ENCODE measurements around the gene ACTR6.
"Not testable (repeated sequence)": the region's sequence is repeated elsewhere in the genome, so short reads cannot be mapped to it uniquely, and the experiment has no call there.

Gene ACTR6

GRCh38 chr12:100185361-100185894 lies 15.2 kb upstream of the ACTR6 start:
- DNase-seq (ENCODE audit: low spot score): no peak

DNA sequence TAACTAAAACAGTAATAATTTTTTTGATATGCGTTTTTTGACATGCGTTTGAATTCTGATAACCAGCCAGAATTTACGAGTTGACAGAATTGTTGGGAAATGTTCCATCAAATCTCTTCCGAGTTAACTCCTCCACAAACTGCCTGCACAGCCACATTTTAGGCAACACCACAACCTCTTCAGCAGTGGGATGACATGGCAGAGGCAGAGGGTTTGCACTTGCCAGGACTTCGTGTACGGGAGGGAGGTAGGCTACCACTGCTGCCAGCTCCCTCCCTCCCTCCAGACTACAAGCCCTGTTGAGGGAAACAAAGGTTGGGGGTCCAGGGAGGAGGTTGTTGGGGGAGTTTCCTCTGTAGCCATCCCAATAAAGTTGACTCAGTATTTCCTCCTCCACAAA lies 14.5 kb upstream of the ACTR6 start:
- DNase-seq (ENCODE audit: low spot score): no peak

DNA sequence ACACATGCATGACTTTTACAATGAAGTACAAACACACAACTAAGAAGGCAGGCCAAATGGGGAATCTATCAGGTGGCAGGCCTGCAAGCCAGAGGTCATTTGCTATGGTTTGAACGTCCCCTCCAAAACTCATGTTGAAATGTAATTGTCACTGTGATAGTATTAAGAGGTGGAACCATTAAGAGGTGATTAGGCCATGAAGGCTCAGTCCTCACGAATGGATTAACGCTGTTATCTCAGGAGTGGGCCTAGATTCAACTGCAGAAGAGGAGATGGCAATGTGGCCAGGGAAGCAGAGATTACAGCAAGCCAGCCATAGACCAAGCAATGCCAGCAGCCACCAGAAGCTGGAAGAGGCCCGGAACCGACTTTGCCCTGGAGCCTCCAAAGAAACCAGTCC lies 13.5 kb upstream of the ACTR6 start:
- DNase-seq (ENCODE audit: low spot score): no peak

DNA sequence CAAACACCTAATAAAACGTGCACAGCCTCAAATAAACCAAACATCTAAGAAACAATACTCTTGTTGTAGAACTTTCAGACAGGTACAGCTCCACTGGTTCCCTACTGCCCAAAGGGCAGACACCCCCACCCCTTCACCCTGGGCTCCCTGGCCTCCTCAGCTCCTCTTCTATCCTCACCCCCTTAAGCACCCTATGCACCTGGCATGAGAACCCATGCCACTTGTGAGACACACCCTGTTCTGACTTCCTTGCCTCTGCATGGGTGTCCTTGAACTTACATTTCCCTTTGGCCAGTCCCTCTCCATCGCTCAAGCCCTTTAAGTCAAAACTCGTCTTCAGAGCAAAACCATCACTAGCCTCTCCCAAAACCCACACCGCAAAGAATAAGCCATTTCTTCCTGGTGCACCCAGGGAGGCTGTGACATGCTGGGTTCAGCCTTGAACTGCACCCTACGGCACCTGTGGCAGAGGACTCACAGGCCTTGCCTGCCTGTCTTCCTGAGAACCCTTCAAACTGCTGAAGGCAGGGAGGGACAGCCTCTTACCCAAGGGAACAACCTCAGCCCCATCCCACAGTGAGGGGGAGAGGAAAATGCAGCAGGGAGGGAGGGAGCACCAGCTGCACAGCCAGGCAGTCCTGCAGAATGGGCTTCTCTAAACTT lies 12.6 kb upstream of the ACTR6 start:
- DNase-seq (ENCODE audit: low spot score): no peak

DNA sequence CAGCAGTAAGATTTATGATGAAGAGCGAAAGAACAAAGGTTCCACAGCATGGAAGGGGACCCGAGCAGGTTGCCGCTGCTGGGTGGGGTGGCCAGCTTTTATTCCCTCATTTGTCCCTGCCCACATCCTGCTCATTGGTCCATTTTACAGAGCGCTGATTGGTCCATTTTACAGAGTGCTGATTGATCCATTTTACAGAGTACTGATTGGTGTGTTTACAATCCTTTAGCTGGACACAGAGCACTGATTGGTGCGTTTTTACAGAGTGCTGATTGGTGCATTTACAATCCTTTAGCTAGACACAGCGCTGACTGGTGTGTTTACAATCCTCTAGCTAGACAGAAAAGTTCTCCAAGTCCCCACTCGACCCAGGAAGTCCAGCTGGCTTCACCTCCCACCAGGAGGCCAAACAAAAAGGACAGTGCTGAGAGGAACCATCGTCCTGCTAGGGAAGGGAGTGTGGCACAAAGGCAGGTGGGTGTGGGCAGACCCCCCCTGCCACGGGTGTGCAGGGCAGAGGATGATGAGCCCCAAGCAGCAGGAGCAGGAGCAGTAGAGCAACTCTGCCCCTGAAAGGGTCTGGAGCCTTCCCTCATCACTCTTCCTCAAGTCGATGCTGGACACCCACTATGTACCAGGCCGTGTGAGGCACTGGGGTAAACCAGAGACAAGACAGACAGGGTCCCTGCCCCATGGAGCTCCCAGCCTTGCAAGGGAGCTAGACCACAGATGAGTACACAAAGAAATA lies 11.6 kb upstream of the ACTR6 start:
- not testable (repeated sequence) for DNase-seq (ENCODE audit: low spot score)

DNA sequence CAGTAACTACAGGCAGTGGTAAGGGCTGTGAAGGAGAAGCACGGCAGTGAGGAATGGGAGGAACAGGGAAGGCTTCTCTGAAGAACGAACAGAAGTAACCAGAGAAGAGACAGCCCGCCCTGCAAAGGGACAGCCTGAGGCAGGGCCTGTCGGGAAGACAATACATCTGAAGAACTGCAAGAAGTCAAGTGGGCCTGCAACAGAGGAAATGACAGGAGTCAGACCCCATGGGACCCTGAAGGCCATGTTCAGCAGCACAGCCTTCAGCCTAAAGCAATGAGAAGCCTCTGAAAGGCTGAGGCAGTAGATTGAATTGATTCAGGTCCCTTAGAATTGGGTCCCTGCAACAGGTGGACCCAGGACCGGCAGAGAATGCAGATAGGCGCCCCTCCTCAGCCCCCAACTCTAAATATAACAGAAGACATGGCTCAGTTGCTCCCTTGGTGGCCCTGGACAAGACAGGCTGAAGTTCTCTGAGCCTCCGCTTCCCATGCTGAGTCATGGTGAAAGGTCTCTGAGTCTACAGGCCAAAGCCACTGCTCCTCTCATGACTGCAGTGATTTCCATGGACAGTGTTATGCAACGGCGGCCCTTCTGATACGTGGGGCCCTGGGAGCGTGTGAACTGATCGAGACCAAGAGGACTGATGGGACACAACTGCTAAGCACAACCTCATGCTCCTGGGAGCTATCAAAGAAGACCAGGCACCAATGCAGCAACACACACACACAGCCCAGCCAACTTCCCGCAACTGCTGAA lies 10.8 kb upstream of the ACTR6 start:
- no peak for DNase-seq (ENCODE audit: low spot score)

- DNase-seq (ENCODE audit: low spot score): no peak
Measured at GRCh38 chr12:100193085-100193484, 7.5 kb upstream of the ACTR6 start.

DNA sequence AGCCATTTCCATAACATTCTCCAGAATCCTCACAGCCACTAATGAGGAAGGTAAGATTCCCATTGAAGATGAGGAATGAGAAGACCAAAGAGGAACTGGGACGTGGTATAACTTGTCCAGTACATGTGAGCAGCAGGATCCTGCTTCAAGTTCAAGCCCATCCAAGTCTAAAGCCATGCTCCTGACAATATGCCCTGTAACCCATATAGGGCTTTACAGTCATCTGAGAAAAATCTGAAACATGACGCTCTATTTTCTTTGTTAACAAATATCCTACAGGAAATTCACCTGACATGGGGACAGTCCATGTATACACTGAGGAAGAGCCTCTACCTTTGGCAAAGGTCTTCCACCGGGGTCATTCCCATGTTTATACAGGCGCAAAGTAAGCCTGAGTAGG lies 3.1 kb upstream of the ACTR6 start:
- DNase-seq (ENCODE audit: low spot score): no peak

DNA sequence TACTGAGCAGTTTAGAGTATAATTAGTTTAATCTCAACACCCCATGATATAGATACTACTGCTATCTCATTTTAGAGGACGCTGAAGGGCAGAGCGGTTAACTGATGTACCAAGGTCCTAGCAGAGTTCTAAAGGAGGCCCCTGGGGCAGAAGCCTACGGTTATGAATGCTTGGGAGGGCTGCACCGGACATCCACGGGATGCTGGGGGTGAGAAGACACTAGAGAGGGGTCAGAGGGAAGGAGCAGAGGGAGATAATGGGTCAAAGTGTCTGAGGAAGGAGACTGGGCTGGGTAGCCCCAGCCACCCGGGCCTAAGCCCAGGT lies 1.6 kb upstream of the ACTR6 start:
- DNase-seq (ENCODE audit: low spot score): no peak

- DNase-seq (ENCODE audit: low spot score): peak; percentile 89
Measured at GRCh38 chr12:100199347-100200149, 1.1 kb upstream of the ACTR6 start.

GRCh38 chr12:100201604-100202423 lies 1.2 kb downstream of the ACTR6 start:
- no peak for DNase-seq (ENCODE audit: low spot score)

- no peak for DNase-seq (ENCODE audit: low spot score)
Measured at GRCh38 chr12:100207311-100207710, 6.7 kb downstream of the ACTR6 start.

DNA sequence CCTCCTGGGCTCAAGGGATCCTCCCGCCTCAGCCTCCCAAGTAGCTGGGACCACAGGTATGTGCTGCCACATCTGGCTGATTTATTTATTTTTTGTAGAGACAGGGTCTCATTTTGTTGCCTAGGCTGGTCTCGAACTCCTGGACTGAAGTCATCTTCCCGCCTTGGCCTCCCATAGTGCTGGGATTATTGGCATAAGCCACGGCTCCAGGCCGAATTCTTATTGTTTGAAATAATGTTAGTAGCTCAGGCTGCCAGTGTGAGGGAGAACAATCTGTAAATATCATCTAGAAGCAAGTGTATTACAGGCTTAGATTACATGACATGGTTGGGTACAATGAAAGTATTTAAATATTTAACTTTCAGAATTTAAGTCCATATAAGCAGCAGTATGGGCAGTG lies 8.2 kb downstream of the ACTR6 start:
- no peak for DNase-seq (ENCODE audit: low spot score)

GRCh38 chr12:100211698-100212097 lies 11.1 kb downstream of the ACTR6 start:
- DNase-seq (ENCODE audit: low spot score): no peak

- DNase-seq (ENCODE audit: low spot score): no peak
Measured at GRCh38 chr12:100213016-100213891, 12.6 kb downstream of the ACTR6 start.

GRCh38 chr12:100214518-100214917 lies 13.9 kb downstream of the ACTR6 start:
- no peak for DNase-seq (ENCODE audit: low spot score)

DNA sequence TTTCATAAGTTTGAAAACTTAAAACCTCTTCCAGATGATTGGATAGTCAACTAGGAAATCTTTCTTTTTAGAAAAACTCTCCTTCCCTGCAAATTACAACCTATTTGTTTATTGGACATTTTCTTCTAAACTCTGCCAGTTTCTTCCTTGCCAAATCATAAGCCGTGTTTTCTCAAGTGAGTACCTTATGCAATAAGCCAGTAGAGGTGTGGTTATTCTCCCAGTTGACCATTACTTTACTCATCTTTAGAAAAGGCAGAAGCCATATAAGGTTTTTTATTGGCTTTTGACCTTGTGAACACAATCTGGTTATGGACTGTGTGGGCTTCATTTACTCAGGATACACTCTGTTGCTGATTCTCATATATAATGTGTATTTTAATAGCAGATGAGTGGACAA lies 14.6 kb downstream of the ACTR6 start:
- DNase-seq (ENCODE audit: low spot score): no peak

- no peak for DNase-seq (ENCODE audit: low spot score)
Measured at GRCh38 chr12:100216337-100216736, 15.7 kb downstream of the ACTR6 start.

DNA sequence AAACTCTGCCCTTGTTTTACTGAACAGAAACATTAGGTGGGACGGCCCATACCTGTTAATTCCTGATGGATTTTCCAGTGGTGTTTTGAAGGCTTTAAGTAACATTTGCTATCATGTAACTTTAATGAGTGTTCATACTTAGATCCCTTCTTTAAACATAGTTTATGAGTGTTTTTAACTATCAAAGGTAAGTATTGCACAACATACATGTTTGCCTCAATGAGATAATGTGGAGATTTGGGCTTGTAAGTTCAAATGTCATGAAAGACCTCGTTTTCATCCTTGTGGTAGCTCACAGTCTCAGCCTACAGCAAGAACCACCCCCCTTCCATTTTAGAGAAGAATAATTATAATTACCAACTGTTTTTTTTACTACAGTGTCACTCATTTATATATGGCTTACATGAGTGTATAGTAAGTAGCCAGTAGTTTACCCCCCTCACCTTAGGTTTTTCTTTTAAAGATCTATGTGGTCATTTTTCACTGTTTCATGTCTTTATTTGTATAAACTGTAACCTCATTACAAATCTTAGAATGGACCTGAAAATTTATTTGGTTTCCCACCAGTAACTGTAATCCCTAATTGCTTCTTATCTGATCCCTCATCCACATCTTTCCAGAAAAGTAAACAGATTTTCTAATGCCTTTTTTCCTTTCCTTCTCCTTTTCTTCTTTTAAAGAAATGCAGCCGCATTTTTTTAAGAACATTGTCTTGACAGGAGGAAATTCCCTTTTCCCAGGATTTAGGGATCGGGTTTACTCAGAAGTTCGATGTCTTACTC lies 18.9 kb downstream of the ACTR6 start:
- no peak for DNase-seq (ENCODE audit: low spot score)

Data from ecto neural progenitor cell (in vitro differentiated cells).